ENCODE data around the gene KCNA5.

The KCNA5 gene

GRCh38 chr12:5085896-5086295, 42.2 kb downstream of the KCNA5 start:
- TF ChIP-seq FOXP2 (optimal IDR thresholded peaks at IDR 0.05; ENCODE audit: borderline replicate concordance, extremely low read depth, extremely low read length, insufficient read depth), result no peak
- no peak for TF ChIP-seq POLR2AphosphoS5 (IDR thresholded peaks at IDR 0.05; ENCODE audit: low read depth, low read length)
- TF ChIP-seq, protein P1, sequence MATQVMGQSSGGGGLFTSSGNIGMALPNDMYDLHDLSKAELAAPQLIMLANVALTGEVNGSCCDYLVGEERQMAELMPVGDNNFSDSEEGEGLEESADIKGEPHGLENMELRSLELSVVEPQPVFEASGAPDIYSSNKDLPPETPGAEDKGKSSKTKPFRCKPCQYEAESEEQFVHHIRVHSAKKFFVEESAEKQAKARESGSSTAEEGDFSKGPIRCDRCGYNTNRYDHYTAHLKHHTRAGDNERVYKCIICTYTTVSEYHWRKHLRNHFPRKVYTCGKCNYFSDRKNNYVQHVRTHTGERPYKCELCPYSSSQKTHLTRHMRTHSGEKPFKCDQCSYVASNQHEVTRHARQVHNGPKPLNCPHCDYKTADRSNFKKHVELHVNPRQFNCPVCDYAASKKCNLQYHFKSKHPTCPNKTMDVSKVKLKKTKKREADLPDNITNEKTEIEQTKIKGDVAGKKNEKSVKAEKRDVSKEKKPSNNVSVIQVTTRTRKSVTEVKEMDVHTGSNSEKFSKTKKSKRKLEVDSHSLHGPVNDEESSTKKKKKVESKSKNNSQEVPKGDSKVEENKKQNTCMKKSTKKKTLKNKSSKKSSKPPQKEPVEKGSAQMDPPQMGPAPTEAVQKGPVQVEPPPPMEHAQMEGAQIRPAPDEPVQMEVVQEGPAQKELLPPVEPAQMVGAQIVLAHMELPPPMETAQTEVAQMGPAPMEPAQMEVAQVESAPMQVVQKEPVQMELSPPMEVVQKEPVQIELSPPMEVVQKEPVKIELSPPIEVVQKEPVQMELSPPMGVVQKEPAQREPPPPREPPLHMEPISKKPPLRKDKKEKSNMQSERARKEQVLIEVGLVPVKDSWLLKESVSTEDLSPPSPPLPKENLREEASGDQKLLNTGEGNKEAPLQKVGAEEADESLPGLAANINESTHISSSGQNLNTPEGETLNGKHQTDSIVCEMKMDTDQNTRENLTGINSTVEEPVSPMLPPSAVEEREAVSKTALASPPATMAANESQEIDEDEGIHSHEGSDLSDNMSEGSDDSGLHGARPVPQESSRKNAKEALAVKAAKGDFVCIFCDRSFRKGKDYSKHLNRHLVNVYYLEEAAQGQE (IDR thresholded peaks at IDR 0.05; ENCODE audit: insufficient read depth in 1 of 2, low read depth in 2 of 2, low read length in 2 of 2), result no peak
- no peak for TF ChIP-seq TAF1 (IDR thresholded peaks at IDR 0.05; ENCODE audit: borderline replicate concordance, insufficient read depth, low read length)

- TF ChIP-seq SIN3A (IDR thresholded peaks at IDR 0.05; ENCODE audit: borderline replicate concordance, insufficient read depth, low read length) (no peak), FOXP2 (optimal IDR thresholded peaks at IDR 0.05; ENCODE audit: borderline replicate concordance, extremely low read depth, extremely low read length, insufficient read depth) (no peak), POLR2AphosphoS5 (IDR thresholded peaks at IDR 0.05; ENCODE audit: low read depth, low read length) (no peak), TAF1 (IDR thresholded peaks at IDR 0.05; ENCODE audit: borderline replicate concordance, insufficient read depth, low read length) (no peak)
- TF ChIP-seq, protein P1 (IDR thresholded peaks at IDR 0.05; ENCODE audit: insufficient read depth in 1 of 2, low read depth in 2 of 2, low read length in 2 of 2), result no peak
Observed at GRCh38 chr12:5087831-5088554, 44.3 kb downstream of the KCNA5 start.

GRCh38 chr12:5088586-5089264, 45.0 kb downstream of the KCNA5 start:
- TF ChIP-seq SIN3A (IDR thresholded peaks at IDR 0.05; ENCODE audit: borderline replicate concordance, insufficient read depth, low read length) (no peak), POLR2AphosphoS5 (IDR thresholded peaks at IDR 0.05; ENCODE audit: low read depth, low read length) (no peak), TAF1 (IDR thresholded peaks at IDR 0.05; ENCODE audit: borderline replicate concordance, insufficient read depth, low read length) (no peak)
- TF ChIP-seq, protein P1 (IDR thresholded peaks at IDR 0.05; ENCODE audit: insufficient read depth in 1 of 2, low read depth in 2 of 2, low read length in 2 of 2), result no peak

DNA sequence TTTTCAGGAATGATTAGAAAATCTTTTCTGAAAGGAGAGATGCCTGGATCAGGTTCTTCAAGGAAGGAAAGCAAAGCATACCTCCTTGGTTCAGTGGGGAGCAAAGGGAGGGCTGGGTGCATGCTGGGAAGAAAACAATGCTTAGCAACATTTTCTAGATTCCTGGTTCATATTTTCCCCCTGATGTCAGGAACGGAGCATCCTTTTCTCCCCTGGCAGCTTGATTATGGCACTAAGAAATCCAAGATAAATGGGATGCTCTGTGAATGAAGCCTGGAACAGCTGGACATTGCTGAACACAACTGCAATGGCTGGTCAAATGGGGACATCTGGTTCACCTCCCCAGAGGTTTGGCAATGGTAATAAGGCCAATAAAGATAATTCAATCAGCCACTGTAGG, 50.9 kb downstream of the KCNA5 start:
- TF ChIP-seq TAF1 (IDR thresholded peaks at IDR 0.05; ENCODE audit: borderline replicate concordance, insufficient read depth, low read length), result no peak
- no peak for TF ChIP-seq POLR2AphosphoS5 (IDR thresholded peaks at IDR 0.05; ENCODE audit: low read depth, low read length)
- TF ChIP-seq SIN3A (IDR thresholded peaks at IDR 0.05; ENCODE audit: borderline replicate concordance, insufficient read depth, low read length), result no peak
- TF ChIP-seq, protein P1 (IDR thresholded peaks at IDR 0.05; ENCODE audit: insufficient read depth in 1 of 2, low read depth in 2 of 2, low read length in 2 of 2), result no peak
- no peak for TF ChIP-seq FOXP2 (optimal IDR thresholded peaks at IDR 0.05; ENCODE audit: borderline replicate concordance, extremely low read depth, extremely low read length, insufficient read depth)
